Stimulated activated CD4-positive, alpha-beta T cell treated with anti-CD3 and anti-CD28 coated beads, Interleukin-2, amount 100 ng/mL, for 24 hours (primary cell): ENCODE results near the gene CEND1.

Experiments used
- DNase-seq, 2 donors: peaks; one replicate each; pipeline ENCODE4 v3.0.0-alpha.2; 2020

Gene CEND1

DNA sequence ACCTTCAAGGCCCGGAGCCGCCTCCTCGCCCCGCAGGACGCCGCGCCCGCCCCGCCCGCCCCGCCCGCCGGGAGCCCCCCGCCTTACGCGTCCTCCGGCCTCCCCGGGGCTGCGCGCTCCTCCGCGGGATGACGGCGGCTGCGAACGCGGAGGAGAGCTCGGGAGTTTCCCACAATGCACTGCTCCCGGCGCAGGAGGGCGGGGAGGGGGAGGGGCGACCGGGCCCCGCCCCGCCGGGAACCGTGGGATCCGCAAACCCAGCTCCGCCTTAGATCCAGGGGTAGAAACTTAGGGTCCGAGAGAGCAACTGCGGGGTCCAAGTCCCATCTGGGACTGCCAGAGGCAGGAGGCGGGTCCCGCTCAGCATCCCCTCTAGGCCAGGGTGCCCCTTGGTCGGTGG lies at the start of gene CEND1:
CEND1 (minus strand) TSS at position 148 of the 400 bp plus-strand sequence. CDS start 1,514 bp downstream, outside the sequence.
- peak; percentile 55 to 74 for DNase-seq

GRCh38 chr11:839280-839623 lies 49.4 kb upstream of the CEND1 start:
- no peak for DNase-seq

GRCh38 chr11:838441-839279 lies 48.8 kb upstream of the CEND1 start:
- no peak for DNase-seq

GRCh38 chr11:837990-838307 lies 48.1 kb upstream of the CEND1 start:
- DNase-seq, result no peak

- DNase-seq, result no peak
These were observed 47.5 kb upstream of the CEND1 start for GRCh38 chr11:837189-837989.

DNA sequence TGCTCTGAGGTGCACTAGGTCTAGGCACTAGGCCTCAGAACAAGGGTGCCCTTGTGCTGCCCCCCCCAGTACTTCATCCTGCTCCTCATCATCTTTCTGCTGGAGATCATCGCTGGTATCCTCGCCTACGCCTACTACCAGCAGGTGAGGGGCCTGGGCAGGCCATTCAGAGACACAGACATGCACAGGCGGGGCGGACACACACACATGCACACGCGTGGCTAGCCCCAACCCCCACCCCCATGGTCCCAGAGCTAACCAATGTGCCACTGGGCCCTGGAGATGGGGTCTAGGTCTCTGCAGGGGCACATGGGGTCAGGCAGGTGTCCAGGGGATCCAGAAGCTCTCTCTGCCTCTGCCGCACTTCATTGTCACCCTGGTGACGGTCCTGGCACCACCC lies 46.8 kb upstream of the CEND1 start:
- no peak for DNase-seq

GRCh38 chr11:836274-836673 lies 46.4 kb upstream of the CEND1 start:
- DNase-seq, result no peak

DNA sequence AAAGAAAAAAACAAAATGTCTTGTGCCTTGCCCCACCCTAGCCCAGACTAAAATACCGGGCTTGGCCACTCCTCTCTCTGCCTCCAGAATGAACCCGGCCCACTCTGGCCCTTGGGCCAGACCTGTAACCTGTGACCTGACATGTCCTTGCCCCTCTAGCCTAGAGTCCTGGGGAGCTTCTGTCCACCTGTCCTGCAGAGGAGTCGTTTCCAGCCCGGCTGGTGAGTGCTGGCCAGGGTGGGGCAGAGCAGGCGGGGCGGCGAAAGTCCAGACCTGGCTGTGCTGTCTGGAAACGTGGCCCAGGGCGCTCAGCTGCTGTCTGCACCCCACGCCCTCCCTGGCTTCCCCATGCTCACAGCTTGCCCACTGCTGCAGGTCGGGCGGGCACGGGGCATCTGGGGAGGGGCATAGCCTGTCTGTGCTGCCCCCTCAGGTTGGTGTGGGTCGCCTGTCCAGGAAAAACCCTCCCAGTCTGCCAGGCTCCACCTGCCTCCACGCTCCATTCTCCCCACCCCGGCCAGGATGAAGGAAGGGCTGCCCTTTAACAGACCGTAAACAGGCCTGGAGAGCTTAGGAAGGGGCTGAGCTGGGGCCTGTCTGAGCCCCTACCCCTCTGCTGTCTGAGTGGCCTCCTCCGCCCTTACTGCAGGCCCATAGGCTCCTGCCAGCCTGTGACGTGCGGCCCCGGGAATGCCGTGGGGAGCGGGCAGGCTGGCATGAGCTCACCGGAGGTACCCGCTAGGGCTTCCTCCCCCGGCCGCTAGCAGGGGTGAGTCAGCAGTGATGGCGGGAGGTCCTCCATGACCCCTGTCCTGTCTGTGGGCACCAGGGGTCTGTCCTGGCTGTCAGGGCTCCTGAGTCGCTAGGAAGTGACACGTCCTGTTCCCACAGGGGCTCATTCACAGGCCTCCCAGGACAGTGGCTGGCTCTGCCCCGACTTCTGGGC lies 44.8 kb upstream of the CEND1 start:
- no peak for DNase-seq

GRCh38 chr11:833849-834311 lies 44.0 kb upstream of the CEND1 start:
- DNase-seq, result no peak

DNA sequence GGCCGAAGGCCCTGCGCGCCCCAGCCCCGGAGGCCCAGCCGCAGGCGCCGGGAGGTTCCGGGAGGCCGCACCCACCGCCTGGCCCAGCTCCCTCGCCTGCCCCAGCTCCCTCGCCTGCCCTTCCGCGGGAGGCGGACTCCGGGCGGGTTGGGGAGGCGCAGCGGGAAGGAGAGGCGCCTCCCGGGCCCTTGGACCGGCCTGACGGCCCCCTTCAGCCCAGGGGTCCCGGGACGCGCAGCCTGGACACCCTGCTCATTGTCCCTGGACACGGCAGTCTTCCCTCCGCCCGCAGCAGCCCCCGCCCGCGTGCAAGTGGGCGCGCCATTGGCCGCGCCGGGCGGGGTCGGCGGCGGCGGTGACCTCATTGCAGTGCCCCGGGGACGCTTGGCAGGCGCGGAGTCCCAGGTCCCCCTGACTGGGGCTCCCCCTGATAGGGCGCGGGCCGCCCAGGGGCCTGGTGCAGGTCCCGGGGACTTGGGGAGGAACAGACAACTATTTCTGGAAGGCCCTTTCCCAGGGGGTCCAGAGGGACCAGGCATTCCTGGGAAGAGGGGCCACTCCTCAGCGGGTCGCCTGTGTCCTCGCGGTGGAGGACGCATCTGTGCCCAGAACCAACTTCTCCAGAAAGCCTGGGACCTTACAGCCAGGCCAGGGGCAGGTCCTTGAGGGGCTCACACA lies 43.4 kb upstream of the CEND1 start:
- DNase-seq, result no peak

DNA sequence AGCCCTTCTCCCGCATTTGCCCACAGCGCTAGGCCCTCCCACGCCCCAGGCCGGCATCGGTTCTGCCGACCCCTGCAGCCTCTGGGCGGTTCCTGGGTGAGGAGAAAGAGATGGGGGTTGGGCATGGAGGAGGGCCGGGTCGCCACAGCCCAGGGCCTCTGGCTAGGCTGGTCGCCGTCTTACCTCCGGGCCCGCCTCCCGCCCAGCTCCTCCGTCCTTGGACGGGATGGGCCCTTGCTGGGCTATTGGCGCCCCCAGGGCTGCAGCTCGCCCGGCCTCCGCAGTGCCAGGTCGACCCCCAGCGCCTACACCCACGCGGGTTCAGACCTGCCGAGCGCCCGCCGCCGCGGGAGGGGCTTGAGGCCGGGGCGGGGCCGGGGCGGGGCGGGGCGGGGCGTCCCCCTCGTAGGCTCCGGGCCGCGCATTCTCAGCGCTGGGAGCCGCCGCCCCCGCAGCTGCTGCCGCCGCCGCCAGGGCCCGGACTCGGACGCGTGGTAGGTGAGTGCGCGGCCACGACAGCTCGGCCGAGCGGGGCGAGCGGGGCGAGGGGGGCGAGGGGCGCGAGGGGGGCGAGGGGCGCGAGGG lies 42.7 kb upstream of the CEND1 start, which contains the start of gene CD151:
CD151 (plus strand) TSS at position 424 of the 585 bp plus-strand sequence. CDS start 3,118 bp downstream, outside the sequence.
- DNase-seq, result peak in 1 of 2 donors; percentile 69

DNA sequence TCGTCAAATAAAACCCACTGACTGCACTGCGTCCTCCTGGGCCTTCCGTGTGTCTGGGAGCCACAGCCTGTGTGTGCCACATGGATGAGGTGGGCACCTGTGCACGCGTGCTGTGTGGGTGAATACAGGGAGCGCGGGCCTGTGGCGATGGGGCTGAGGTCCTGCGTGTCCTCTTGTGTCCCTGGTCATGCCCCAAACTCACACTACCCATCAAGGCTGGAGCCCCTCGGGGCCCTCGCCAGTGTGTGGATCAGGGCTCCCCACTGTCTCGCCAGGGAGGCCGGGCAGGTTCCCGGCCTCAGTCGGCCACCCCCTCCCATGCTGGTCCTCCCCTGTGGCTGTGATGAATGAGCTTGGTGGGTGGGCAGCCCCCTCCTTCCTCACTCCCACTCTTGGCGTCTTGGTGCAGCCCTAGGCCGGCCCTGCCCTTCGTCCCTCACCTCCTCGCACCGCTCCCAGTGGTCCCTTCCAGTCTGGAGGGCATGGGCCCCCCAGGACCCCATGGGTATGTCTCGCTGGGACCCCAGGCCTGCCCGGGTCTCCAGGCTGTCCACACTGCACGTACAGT lies 42.2 kb upstream of the CEND1 start:
- DNase-seq, result no peak

GRCh38 chr11:831118-831864 lies 41.4 kb upstream of the CEND1 start:
- no peak for DNase-seq

DNA sequence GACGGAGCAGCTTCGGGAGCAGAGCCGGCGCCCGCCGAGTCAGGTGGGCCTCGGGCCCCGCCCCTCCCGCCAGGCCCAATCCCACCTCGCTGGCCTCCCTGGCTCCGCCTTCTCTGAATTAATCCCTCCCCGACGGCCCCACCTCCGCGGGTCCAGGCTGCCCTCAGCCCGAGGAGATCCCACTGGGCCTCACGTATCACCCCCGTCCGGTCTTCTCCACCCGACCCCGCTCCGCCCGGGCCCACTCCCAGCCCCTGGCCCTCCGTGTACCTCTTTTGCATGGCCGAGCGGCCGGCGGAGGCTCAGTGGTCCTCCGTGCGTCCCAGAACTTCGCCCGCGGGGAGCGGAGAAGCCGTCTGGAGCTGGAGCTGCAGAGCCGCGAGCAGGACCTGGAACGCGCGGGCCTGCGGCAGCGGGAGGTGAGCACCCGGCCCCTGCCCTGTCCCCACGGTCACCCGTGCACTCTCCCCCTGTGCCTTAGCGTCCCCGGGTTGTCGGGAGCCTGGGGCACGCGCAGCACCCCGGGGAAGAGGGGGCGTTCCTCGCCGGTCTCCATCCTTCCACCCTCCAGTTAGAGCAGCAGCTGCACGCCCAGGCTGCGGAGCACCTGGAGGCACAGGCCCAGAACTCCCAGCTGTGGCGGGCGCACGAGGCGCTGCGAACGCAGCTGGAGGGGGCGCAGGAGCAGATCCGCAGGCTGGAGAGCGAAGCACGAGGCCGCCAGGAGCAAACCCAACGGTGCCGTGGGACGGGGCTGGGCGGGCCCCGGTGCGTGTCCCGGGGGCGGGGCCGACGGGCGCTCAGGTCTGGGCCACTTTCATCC lies 40.6 kb upstream of the CEND1 start:
- peak; percentile 62 to 73 for DNase-seq

- DNase-seq, result no peak
These were observed 40.0 kb upstream of the CEND1 start for GRCh38 chr11:829847-830294.

DNA sequence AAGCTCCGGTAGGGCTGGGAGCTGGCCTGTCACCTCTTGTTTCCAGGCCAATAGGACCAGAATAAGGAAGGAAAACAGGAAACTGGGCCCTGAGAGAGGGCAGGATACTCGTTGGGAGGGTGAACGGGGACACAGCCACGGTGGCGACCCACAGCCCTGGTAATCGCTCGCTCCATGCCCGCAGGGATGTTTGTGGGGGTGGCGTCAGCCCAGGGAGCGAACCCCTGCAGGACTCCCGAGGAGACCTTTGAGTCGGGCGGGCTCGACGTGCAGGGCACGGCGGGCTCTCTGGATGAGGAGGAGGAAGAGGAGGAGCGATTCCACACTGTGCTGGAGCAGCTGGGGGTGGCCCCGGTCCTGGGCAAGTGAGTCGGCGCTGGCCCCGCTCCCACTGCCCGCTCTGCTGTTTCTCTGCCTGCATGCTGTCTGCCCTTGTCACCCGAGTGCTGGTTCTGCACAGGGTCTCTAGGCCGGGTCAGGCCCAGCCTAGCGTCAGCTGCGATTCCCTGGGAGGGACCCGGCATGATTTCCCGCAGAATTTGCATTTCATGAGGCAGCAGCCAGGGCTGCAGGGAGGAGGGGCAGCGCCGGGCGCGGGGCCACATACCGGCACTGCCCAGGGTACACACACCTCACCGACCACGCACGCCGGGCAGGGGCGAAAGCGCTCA lies 39.4 kb upstream of the CEND1 start:
- no peak for DNase-seq

- DNase-seq, result no peak
These were observed 38.8 kb upstream of the CEND1 start for GRCh38 chr11:828506-829175.

DNA sequence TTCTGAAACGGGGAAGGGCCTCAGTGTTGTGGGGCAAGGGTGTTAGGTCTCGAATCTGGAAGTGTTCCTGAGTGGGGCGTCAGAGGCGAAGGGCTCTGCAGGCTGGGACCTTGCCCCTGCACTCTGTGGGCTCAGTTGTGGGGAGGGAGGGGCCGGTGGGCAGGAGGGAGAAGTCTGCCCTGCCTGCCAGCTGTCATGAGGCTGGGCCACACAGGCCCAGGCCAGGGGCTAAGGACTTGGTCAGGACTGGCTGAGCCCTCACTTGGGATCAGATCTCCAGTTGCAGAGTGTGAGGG lies 38.0 kb upstream of the CEND1 start, which contains the start of gene CRACR2B:
CRACR2B (plus strand) TSS at position 23 of the 296 bp plus-strand sequence. CDS start 689 bp downstream, outside the sequence.
- no peak for DNase-seq
